ENCODE results near the gene CACNA1S.
A peak's percentile ranks its signal among the peaks of the same experiment; 100 is the strongest.

Gene CACNA1S

DNA sequence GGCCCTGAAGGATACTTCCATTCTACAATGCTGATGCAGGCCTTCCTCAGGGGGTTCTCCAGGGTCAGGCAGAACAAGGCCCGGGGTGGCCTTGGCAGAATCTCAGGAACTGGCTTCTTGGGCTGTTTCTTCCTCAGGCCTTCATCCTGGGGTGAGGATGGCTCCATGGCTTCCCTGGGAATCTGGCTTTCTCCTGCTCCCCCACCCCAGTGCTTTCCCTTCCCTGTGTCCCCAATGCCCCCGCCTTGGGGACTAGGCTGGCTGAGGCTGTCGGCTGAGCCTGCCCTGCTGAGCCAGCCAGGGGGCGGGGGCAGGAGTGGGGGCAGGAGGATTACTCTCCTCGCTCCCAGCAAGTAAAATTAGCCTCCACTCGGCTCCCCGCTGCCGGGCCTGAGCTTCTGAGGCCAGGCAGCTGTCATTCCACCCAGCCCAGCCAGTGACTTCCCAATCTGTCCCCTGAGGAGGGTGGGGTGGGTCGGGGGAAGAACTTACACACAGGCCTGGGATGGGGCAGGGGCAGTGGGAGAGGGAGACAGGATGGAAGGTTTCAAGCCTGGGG lies at the start of gene CACNA1S:
CACNA1S (minus strand) TSS at position 254 of the 559 bp plus-strand sequence; CDS start at position 167, 87 bp downstream.
- no peak for DNase-seq

DNA sequence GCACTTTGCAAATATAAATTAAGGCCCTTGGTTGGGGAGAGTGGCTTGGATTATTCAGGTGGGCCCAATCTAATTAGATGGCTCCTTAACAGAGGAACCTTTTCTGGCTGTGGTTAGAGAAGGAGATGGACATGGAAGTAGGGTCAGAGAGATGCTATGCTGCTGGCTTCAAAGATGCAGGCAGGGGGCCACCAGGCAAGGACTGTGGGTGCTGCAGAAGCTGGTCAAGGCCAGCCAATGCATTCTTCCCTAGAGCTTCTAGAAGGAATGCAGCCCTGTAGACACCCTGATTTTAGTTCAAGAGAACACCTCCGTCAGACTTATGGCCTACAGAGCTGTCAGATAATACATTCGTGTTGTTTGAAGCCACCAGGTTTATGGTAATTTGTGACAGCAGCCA lies 45.7 kb upstream of the CACNA1S start:
- DNase-seq: no peak

DNA sequence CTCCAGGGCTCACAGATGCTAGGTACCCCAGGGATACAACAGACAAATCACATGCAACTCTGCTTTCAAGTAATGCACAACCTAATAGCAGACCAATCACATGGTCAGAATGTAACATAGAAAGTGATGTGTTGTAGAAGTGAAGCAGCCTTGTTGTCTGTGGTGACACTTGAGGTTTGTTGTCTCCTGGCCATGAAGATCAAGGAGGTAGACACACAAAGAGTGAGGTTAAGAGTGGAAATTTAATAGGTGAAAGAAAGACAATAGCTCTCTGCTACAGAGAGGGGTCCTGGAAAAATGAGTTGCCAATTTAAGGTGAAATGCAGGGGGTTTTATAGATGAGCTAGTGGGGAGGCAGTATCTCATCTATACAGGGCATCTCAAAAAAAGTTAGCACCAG lies 44.6 kb upstream of the CACNA1S start:
- peak; percentile 27 for DNase-seq

DNA sequence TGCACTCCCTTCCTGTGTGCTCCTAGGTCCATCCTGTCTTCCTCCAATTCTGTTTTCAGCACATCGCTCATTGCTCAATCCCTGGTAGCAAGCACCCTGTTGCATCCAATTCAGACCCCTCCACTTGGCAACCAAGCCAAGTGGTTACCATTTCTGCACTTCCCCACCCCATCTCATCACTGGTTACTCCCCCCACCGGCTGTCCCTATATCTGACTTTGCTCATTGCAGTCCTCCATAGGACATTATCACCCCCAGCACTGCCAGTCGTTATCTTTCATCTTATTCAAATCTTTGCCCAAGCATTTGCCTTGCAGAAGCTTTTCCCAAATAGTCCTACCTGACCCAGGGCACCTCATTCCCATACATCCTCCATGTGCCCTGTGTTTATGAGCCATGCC lies 44.1 kb upstream of the CACNA1S start:
- no peak for DNase-seq

DNA sequence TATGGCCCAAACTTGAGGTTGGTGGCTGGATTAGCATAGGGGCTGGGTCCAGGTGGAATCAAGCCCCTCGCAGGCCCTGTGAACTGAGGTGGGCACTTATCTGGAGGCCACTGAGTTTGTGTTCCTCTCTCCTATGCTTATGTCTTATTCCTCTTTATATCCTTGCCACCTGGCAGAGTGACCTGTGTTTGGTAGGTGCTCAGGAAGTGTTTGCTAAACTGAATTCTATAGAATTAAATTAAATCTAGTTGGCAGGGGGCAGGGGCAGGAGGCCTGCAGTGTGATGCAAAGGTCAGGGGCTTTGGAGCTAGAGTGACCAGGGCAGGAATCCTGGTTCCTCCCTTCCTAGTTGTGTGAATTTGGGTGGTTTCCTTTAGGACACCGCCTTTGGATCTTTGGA lies 43.1 kb upstream of the CACNA1S start:
- no peak for DNase-seq

DNA sequence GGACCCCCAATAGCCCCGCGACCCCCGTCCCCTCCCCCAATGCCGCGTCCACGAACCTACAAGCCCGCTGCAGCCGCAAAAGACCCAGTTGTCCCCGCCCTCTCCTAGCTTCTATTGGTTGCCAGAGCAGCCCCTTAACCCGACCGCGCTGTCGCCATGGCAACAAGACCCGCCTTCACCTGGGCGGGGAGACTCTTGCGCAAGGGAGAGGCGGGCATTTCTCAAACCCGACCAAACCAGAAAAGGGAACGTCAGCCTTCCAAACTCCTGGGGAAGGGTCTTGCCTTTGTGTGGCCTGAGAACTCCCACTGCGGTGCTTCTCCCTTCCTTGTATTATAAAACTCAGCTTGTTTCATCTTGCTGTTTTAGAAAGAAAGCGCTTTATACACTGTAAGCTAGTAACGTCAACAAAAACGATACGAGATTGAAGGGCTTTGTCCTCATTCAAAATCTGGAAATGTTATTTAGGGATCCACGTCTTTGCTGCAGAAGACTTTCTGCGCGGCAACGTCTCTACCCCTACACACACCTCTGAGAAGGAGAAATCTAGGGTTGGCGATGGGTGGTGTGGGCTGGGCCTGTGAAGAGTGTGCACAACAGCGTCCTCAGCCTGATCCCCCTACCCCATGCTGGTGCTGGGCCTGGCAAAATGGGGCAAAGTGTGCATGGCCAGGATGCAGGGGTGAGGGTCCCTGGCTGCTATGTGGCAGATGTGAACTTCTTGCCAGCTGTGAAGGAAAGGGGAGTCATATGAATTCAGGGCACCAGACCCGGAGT lies 42.4 kb upstream of the CACNA1S start, which contains the start of gene TMEM9:
TMEM9 (minus strand) TSS at position 86 of the 777 bp plus-strand sequence. CDS start 551 bp downstream, outside the sequence.
- peak; percentile 98 for DNase-seq

DNA sequence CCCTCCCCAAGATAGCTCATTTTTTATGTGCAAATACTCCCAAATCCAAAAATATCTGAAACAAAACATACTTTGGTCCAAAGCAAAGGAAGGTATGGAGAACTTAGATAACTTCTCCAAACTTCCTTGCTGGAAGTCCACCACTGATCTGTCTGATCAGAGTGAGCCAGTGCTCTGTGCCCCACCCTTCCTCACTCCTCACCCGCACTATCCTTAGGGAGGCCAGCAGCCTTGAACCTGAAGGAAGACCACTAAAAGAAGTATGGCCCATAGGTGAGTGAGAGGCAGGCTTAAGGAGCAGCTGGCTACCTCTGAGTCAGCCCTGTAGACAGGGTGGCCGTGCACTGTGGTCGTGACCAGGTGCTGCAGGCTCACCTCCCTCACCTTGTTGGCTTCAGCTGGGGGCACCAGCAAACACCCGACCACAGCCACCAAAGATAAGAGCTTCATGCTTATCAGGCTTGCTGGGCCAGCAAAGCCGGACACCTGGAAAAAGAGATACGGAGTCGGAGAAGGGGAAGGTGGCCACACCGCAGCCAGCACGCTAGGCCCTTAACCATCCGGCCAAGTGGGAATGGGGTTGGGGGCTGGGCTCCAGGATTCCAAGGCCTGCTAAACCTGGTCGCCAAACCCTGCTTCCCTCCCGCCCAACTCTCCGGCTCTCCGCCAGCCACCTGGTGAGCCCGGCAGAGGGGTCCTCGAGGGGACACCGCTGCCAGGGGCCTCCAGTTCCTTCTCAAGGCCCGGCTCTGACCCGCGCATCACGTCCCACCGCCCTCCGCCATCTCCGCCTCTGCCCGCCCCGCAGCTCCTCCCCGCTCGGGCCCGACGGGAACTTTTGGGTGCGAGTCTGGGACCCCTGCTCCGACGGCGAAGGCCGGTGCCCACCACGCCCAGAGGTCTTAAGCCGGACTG lies 41.5 kb upstream of the CACNA1S start:
- DNase-seq: peak; percentile 89

DNA sequence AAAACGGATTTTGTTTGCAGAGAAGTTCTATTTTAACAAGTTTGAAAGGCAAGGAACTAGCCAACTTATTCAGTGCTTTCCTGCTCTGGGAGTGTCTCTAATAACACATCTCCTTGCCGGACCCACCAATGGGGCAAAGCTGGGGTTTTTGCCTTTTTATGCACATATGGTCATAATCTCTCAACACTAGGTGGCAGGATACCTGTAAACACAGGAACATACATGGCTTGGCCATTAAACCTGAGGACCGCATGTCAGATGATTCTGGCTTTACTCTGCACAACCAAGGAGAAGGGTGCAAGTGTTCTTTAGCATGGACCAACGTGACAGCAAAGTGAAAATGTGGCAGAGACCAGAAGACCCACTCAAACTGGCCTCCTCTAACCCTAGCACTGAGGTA lies 37.2 kb upstream of the CACNA1S start:
- DNase-seq: peak; percentile 92

DNA sequence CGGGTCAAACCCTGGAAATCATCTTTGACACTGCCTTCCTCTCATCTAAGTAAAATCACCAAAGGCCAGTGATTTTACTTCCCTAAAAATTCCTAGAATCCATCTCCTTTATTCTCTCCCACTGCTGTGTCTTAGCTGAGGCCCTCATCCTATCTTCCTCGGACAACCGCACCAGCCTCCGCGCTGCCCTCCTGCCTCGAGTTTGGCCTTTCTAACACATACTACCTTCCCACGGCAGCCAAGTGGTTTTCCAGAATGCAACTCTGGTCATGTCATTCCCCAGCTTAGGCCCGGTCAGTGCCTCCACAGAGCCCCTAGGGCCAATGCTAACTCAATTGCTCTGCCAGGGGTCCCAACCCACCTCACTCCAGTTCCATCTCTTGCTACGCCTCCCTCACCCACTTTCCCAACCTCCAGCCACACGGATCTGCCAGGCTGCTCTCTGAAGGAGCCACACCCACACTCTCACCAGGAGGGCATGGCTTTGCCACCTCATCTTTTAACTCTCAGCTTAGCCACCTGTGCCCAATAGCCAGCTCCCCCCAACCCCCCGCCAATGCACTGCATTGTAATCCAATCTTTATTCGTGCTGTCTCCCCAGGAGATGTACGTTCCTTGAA lies 35.3 kb upstream of the CACNA1S start:
- DNase-seq: no peak

DNA sequence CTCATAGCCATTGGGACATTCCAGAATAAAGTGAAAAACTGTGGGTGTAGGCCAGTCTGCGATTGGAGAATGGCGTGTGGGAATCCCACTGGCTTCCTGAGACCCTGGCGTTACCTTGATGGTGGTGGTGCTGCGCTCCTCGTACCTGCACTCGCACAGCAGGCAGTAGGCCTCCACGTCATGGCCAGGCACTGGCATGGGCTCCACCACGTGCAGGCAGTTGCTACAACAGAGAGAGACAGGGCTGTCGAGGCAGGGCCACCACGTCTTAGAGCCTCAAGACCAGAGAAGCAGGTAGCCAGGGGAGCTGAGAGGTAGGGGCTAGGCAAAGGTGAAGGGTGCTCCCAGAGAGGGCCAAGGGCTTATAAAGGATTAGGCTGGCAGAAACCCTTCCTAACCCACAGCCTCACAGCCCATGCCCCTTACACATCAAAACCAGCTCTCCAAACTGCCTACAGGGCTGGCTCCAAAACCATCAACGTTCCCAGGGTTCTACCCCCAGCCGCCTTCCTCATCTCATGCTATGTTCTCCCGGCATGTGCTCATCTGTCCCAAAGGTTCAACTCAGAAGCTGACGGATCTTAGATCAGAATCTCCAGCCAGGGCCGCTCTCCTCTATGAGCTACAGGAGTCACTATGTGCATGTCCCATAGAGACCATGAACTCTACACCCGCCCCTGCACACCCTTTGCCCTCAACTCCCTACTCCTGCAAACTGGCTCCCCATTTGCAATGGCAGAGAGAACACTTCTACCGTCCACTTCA lies 34.6 kb upstream of the CACNA1S start:
- DNase-seq: no peak

DNA sequence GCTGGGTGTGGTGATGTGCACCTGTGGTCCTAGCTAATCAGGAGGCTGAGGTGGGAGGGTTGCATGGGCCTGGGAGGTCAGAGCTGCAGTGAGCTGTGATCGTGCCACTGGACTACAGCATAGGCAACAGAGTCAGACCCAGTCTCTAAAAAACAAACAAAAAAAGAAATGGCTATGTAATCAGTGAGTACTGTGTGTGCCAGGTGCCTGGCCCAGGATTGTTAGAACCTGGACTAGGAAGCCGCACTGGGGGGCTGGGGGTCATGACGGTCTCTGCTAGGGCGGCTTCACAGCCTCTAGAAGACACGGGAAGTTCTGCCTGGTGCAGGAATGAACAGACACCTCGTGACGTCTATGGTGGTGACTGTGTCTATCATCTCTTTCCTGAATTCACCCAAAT lies 33.6 kb upstream of the CACNA1S start:
- no peak for DNase-seq

DNA sequence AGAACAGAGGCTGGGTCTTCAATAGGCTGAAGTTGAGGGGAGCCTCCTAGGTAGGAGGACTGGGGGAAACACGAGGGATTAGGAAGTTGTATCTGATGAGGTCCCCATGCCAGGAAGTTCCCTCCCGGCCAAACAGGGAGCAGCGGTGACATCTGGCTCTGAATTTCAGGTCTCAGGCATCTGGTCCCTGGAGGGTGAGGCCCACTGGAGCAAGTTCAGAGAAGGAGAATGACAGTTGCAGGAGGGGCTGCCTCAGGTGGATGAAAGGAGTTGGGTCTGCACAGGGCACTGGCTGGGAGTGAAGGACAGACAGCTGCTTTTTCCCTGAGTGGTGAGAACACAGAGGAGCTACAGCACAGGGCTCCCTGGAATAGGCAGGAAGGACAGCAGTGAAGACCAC lies 32.9 kb upstream of the CACNA1S start:
- DNase-seq: no peak

DNA sequence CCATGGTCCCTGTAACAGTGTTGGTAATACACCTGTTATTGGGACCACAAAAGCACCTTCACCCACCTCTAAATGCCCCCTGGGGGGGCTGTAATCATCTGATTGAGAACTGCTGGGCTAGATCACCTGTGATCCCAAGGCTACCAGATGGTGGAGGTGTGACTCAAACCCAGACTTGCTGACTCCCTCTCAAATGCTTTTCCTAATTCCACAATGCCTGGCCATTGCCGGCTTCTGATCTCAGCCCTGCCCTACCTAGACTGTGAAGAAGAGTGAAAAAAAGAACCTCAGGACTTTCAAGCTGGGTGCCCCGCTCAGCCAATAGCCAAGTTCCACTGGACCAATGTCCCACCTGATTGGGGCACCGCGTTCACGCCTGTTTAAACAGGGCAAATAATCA lies 32.5 kb upstream of the CACNA1S start:
- DNase-seq: no peak

DNA sequence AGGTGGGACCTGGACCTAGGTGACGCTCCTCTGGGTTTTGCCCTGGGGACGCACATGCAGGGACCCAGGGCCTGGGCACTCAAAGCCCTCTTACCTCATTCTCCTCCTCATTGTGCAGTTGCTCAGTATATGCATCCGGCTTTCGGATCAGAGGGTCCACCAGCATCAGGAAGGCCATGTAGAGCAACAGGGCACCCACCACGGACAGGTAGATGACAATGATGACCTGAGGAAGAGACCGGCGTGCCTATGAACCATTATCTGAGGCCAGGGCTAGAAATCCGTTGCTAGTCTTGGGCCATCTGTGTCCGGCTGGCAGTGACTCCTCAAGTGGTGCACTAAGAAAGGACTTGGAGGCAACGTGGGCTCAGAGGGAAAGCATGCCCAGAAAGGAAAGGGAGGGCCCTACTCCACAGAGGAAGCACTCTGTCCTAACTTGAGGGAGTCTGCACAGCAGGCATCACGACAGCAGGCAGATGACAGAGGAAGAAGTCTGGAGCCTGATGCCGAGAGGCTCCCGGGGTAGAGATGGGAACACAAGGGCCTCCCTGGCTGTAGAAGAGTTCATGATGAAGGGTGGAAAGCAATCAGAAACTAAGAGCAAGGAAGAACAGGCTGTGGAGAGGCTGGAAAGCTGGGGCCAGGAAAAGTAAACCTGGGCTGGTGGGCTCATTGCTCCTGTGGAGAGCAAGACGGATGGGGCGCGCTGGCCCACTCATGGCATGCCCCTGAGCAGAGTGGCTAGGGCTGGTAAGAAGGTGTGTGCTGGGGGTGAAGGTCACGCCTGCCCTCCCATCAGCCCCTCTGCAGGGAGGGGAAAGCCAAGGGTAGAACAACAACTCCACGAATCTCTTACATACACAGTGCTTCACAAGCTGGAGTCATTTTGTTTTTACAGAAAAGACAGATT lies 31.8 kb upstream of the CACNA1S start:
- no peak for DNase-seq

DNA sequence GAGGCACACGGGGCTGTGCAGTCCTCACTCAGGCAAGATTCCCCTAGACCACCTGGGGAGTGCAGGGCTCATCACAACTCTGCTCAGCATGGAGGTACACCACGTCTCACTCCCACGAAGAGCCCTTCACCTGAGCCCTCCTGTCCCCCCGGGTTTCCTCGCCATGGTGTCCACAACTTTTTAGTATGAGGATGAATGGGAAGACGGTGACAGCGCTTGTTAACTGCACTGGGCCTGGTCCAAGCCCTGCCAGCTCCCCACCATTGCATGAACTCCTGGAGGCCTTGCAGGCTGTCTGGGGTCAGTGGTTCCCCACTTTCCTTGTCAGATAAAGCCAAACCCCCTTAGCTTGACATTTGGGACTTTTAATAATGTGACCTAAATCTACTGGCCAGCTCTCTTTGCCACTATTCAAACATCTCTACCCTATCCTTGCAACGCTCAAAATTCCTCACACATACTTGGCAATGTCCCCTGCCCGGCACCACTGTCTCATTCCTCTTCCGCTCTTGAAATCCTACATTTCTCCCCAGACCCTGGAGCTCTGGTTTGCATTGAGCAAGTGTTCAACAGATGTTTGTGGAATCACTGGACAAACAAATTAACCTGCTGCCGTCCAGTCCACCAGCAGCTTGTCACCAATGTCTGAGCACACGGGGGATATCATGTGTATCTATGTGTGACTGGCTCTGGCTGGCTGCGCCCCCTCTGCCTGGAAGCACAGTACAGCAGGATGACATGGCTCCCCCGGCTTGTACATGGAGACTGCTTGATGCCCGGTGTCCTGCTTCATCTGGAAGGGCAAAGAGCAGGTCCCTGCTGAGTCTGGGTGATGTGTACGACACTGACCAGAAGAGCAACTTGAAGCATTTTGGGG lies 30.9 kb upstream of the CACNA1S start:
- no peak for DNase-seq

DNA sequence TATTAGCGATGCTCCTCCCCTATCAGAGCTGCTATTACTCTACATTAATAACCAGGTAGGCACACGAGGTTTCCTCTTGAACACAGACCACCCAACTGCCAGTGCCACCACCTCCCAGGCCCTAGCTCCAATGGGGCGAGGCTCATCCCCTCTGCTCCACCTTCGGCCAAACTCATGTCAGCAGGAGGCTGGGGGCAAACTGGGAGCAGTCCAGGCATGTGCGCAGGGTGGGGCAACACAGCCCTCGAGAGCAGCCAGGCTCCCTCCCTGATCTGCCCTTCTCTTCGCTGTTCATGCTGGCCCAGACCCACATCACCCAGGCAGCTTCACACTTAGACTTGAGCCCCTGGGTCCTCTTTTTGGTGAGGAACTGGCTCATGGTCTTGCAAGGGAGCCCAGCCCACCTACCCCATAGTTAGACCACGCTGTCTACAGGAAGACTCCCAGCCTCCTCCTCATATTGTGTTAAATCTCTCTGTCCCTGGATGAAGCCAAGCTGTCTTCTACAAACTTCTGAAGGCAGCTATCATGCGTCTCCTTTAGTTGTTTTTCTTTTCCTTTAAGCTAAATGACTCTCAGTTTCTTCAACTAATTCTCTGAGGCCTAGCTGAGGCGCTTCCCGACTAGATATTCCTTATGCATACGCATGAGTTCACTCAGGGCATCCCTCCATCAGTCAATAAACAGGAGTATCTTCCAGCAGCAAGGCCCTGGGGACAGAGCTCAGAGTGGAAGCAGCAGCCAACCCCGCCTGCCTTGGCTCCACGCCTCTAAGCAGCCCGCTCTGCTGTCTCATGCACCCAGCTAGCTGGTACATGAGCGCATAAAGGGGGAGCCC lies 30.0 kb upstream of the CACNA1S start:
- DNase-seq: no peak

DNA sequence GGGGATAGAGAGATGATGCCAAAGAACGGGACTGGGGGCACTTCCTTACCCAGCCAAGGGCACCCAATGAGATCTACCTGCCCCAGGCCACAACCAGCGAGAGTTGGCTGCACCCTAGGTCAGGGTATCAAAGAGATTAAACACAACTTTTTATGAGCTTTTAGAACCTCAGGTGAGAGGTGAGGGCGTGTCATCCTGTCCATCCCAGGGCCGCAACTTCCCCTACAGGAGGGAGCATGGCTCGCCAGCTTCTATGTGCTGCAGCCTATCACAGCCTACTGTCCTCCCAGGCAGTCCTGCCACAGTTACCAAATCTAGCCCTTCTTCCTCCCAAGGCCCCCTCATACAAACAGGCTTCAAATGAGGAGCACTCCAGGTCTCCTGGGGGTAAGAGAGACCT lies 29.2 kb upstream of the CACNA1S start:
- DNase-seq: no peak

DNA sequence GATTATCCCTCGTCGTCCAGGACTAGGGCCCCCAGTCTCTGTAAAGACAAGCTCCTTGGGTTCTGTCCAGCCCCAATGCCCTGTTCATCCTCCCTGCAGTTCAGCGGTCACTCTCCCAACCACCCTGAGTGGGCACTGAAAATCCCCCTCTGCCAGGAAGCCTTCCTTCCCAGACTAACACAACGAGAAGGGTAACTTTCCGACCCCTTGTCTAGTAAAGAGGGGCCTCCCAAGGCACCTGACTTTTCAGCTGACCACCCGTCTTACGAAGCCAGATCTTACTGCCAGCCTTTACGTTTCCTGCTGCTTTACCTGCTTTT lies 28.7 kb upstream of the CACNA1S start:
- DNase-seq: no peak

DNA sequence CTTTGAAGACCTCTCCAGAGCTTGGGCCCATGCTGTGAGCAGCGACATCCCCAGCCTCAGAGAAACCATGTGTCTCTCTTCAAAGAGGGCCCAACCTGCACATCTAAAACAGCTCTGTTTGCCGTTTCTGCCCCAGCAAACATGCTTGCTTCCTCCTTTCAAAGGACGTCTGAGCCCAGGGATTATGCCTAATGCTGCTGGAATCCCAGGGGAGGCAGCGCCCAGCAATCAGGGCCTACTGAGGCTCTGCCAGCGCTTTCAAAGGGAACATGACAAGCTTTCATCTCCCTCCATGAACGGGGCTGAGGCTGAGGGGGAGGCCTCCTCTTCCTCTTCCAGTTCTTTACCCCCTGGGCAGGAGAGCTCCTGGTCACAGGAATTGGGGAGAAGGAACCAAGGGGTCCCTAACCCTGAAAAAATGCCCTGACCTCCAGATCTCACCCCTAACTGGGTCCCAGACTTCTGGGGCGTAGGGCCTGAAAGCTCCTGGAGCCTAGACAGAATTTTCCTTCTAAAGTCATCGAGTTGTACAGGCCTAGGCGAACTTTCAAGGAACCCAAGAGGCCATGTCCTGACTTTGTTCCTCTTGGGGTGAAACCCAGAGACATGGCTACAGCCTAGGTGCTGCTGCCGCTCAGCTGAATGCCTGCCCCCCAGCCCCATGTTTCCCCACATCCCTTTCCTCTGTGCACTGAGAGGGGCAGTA lies 28.2 kb upstream of the CACNA1S start:
- no peak for DNase-seq

Data from DMS53 (cell line).